Neutrophil (primary cell): Measurements from ENCODE around the gene RPL10.

Source experiments
- H3K27ac ChIP-seq: fragments of 200-600 bp; sonication (generic); 2 replicates; pipeline ENCODE4 v1.5.1; 2016; ENCODE audit warnings: mild to moderate bottlenecking, moderate library complexity
- H3K27me3 ChIP-seq: fragments of 200-600 bp; sonication (generic); 2 replicates; pipeline ENCODE4 v1.6.0; 2016; ENCODE audit warnings: mild to moderate bottlenecking
- H3K36me3 ChIP-seq: fragments of 200-600 bp; sonication (generic); 2 replicates; pipeline ENCODE4 v1.5.1; 2017
- H3K4me1 ChIP-seq, 2 experiments: fragments of 200-600 bp in 1 of 2; sonication (generic) in 1 of 2; 1 replicate in 1 of 2; 2 replicates in 1 of 2; pipeline versions ENCODE4 v1.5.1 to v1.6.1; 2013 to 2016; ENCODE audit warnings: low read depth in 1 of 2, low read length in 1 of 2, mild to moderate bottlenecking in 1 of 2, moderate library complexity in 1 of 2; ENCODE audit not compliant: control insufficient read depth in 1 of 2, insufficient read depth in 1 of 2
- H3K4me3 ChIP-seq, 2 experiments: fragments of 200-600 bp in 1 of 2; sonication (generic) in 1 of 2; 1 replicate in 1 of 2; 2 replicates in 1 of 2; pipeline ENCODE4 v1.5.1; 2013 to 2016; ENCODE audit warnings: low read depth in 1 of 2, low read length in 1 of 2, mild to moderate bottlenecking in 1 of 2, moderate library complexity in 1 of 2
- H3K9me3 ChIP-seq: fragments of 200-600 bp; sonication (generic); 2 replicates; pipeline ENCODE4 v1.5.1; 2016
- CTCF ChIP-seq: fragments of 200-600 bp; sonication (generic); IDR thresholded peaks from 2 replicates; pipeline ENCODE4 v1.5.1; 2016; ENCODE audit warnings: antibody characterized with exemption

RPL10 gene

GRCh38 chrX:154368630-154369448, 29.3 kb upstream of the RPL10 start:
- H3K27me3 ChIP-seq, result no peaks in the 10 kb centered on the region
- peaks cover 38 to 45% of the 10 kb centered on the region in 2 experiments for H3K4me1 ChIP-seq
- peak; percentile 40 for TF ChIP-seq CTCF
- peaks cover 42% of the 10 kb centered on the region for H3K36me3 ChIP-seq
- H3K4me3 ChIP-seq, result peak overlapping the region; percentile 73 to 91
- H3K9me3 ChIP-seq, result no peaks in the 10 kb centered on the region
- H3K27ac ChIP-seq, result peak overlapping the region; percentile 97

- Histone ChIP-seq H3K27ac (peak overlapping the region; percentile 97), H3K4me3 (peak overlapping the region; percentile 73 to 91), H3K27me3 (no peaks in the 10 kb centered on the region), H3K9me3 (no peaks in the 10 kb centered on the region), H3K36me3 (peaks cover 33% of the 10 kb centered on the region), H3K4me1 (peaks cover 45 to 51% of the 10 kb centered on the region in 2 experiments)
- TF ChIP-seq CTCF, result no peak
Measured at GRCh38 chrX:154369449-154370299, 28.5 kb upstream of the RPL10 start.

- H3K36me3 ChIP-seq, result peaks cover 25% of the 10 kb centered on the region
- no peak for TF ChIP-seq CTCF
- no peaks in the 10 kb centered on the region for H3K9me3 ChIP-seq
- H3K4me1 ChIP-seq, result peaks cover 48 to 53% of the 10 kb centered on the region in 2 experiments
- H3K4me3 ChIP-seq, result peak overlapping the region; percentile 73 to 91
- no peaks in the 10 kb centered on the region for H3K27me3 ChIP-seq
- peak overlapping the region; percentile 97 for H3K27ac ChIP-seq
Measured at GRCh38 chrX:154370300-154371016, 27.7 kb upstream of the RPL10 start.

- peak overlapping the region; percentile 97 for H3K27ac ChIP-seq
- H3K36me3 ChIP-seq, result peaks cover 18% of the 10 kb centered on the region
- peaks cover 48 to 53% of the 10 kb centered on the region in 2 experiments for H3K4me1 ChIP-seq
- no peaks in the 10 kb centered on the region for H3K9me3 ChIP-seq
- TF ChIP-seq CTCF, result no peak
- H3K4me3 ChIP-seq, result peak overlapping the region; percentile 73 to 91
- H3K27me3 ChIP-seq, result no peaks in the 10 kb centered on the region
Measured at GRCh38 chrX:154371017-154371788, 27.0 kb upstream of the RPL10 start.
